GM19372 (cell line): ENCODE results near the gene PCDHGA2.
"Not testable (repeated sequence)": the region's sequence is repeated elsewhere in the genome, so short reads cannot be mapped to it uniquely, and the experiment has no call there.

Source experiments
- ATAC-seq: cut with Tn5 transposase; IDR thresholded peaks from one replicate; pipeline ENCODE4 v1.9.1; 2021; ENCODE audit warnings: mild to moderate bottlenecking, low read depth, moderate library complexity; ENCODE audit not compliant: unreplicated experiment

The PCDHGA2 gene

DNA sequence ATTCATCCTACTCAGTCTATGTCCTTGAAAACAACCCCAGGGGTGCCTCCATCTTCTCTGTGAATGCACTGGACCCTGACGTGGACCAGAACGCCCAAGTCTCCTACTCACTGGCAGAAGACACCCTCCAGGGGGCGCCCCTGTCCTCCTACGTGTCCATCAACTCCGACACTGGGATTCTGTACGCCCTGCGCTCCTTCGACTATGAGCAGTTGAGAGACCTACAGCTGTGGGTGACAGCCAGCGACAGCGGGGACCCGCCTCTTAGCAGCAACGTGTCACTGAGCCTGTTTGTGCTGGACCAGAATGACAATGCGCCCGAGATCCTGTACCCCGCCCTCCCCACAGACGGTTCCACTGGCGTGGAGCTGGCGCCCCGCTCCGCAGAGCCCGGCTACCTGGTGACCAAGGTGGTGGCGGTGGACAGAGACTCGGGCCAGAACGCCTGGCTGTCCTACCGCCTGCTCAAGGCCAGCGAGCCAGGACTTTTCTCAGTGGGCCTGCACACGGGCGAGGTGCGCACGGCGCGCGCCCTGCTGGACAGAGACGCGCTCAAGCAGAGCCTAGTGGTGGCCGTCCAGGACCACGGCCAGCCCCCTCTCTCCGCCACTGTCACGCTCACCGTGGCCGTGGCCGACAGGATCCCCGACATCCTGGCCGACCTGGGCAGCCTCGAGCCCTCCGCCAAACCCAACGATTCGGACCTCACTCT, 37.0 kb downstream of the PCDHGA2 start:
- ATAC-seq, result not testable (repeated sequence)

DNA sequence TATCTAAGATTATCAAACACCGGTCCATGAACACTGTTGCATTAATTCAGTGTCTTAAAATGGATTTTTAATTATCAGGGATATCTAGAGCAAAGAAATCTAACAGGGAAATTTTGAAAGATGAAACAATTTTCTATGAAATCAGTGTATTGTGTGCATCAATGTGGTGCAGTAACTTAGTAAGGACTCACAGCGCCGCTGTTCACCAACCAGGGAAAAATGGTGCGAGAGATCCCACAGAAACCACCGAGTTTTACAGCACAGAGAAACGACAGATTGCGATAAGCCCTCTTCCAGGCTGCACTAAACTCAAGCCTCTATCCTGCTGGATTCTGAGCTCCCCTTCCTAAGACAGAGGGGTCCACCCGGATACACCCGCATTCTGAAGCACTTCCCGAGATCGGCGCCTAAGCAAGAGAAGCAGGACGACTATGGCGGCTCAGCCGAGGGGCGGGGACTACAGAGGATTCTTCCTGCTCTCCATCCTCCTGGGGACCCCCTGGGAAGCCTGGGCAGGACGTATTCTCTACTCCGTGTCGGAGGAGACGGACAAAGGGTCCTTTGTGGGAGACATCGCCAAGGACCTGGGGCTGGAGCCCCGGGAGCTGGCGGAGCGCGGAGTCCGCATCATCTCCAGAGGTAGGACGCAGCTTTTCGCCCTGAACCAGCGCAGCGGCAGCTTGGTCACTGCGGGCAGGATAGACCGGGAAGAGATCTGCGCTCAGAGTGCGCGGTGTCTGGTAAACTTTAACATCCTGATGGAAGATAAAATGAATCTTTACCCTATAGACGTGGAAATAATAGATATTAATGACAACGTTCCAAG, 44.1 kb downstream of the PCDHGA2 start, which contains the start of gene PCDHGA7:
Gene PCDHGA7 (plus strand): TSS at position 274 of the 826 bp plus-strand sequence. CDS start 158 bp downstream, at position 432.
- ATAC-seq, result no peak

DNA sequence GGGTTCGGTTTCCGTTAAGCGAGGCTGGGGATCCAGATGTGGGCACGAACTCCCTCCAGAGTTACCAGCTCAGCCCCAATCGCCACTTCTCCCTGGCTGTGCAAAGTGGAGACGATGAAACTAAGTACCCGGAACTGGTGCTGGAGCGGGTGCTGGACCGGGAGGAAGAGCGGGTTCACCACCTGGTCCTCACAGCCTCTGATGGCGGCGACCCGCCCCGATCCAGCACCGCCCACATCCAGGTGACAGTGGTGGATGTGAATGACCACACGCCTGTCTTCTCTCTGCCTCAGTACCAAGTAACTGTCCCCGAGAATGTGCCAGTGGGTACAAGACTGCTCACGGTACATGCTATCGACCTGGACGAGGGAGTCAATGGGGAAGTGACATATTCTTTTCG, 44.8 kb downstream of the PCDHGA2 start:
- ATAC-seq, result no peak

DNA sequence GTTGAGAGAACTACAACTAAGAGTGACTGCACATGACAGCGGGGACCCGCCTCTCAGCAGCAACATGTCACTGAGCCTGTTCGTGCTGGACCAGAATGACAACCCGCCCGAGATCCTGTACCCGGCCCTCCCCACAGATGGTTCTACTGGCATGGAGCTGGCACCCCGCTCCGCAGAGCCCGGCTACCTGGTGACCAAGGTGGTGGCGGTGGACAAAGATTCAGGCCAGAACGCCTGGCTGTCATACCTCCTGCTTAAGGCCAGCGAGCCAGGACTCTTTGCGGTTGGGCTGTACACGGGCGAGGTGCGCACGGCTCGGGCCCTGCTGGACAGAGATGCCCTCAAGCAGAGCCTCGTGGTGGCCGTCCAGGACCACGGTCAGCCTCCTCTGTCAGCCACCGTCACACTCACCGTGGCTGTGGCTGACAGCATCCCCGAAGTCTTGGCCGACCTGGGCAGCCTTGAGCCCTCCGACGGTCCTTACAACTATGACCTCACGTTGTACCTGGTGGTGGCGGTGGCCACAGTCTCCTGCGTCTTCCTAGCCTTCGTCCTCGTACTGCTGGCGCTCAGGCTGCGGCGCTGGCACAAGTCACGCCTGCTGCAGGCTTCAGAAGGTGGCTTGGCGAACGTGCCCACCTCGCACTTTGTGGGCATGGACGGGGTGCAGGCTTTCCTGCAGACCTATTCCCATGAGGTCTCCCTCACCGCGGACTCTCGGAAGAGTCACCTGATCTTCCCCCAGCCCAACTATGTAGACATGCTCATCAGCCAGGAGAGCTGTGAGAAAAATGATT, 46.1 kb downstream of the PCDHGA2 start:
- no peak for ATAC-seq

DNA sequence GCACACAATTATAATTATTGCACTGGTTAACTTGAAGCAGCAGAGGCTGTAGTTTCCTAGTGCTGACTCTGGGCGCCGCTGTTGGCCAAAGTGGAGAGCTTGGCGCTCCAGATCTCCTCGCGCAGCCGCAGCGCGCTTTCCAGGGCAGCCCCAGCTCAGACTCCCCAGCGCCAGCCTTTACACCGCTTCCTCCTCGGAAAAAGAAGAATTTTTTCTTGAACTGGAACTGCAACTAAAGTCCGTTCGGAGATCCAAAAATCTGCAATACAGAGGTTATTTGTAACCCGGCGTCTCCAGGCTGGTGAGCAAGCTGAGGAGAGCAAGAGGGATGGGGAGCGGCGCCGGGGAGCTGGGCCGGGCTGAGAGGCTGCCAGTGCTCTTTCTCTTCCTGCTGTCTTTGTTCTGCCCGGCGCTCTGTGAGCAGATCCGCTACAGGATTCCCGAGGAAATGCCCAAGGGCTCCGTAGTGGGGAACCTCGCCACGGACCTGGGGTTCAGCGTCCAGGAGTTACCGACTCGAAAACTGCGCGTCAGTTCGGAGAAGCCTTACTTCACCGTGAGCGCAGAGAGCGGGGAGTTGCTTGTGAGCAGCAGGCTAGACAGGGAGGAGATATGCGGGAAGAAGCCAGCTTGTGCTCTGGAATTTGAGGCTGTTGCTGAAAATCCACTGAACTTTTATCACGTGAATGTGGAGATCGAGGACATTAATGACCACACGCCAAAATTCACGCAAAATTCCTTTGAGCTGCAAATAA, 49.2 kb downstream of the PCDHGA2 start, which contains the start of gene PCDHGB4:
Gene PCDHGB4 (plus strand): TSS at position 142 of the 755 bp plus-strand sequence. CDS start 187 bp downstream, at position 329.
- not testable (repeated sequence) for ATAC-seq

DNA sequence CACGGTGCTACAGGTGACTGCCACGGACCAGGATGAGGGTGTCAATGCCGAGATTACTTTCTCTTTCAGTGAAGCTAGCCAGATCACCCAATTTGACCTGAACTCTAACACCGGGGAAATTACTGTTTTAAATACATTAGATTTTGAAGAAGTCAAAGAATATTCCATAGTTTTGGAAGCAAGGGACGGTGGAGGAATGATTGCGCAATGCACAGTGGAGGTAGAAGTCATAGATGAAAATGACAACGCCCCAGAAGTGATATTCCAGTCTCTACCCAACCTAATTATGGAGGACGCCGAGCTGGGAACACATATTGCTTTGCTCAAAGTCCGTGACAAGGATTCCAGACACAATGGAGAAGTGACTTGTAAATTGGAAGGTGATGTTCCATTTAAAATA, 50.1 kb downstream of the PCDHGA2 start:
- ATAC-seq, result no peak

DNA sequence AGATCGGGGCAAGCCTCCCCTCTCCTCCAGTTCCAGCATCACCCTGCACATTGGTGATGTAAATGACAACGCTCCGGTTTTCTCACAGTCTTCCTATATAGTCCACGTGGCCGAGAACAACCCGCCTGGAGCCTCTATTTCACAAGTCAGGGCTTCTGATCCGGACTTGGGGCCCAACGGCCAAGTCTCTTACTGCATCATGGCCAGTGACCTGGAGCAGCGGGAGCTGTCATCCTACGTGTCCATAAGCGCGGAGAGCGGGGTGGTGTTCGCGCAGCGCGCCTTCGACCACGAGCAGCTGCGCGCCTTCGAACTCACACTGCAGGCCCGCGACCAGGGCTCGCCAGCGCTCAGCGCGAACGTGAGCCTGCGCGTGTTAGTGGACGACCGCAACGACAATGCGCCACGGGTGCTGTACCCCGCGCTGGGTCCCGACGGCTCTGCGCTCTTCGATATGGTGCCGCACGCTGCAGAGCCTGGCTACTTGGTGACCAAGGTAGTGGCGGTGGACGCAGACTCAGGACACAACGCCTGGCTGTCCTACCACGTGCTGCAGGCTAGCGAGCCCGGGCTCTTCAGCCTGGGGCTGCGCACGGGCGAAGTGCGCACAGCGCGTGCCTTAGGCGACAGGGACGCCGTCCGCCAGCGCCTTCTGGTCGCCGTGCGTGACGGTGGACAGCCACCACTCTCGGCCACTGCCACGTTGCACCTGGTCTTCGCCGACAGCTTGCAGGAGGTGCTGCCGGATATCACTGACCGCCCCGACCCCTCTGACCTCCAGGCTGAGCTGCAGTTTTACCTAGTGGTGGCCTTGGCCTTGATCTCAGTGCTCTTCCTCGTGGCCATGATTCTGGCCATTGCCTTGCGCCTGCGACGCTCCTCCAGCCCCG, 50.8 kb downstream of the PCDHGA2 start:
- no peak for ATAC-seq

DNA sequence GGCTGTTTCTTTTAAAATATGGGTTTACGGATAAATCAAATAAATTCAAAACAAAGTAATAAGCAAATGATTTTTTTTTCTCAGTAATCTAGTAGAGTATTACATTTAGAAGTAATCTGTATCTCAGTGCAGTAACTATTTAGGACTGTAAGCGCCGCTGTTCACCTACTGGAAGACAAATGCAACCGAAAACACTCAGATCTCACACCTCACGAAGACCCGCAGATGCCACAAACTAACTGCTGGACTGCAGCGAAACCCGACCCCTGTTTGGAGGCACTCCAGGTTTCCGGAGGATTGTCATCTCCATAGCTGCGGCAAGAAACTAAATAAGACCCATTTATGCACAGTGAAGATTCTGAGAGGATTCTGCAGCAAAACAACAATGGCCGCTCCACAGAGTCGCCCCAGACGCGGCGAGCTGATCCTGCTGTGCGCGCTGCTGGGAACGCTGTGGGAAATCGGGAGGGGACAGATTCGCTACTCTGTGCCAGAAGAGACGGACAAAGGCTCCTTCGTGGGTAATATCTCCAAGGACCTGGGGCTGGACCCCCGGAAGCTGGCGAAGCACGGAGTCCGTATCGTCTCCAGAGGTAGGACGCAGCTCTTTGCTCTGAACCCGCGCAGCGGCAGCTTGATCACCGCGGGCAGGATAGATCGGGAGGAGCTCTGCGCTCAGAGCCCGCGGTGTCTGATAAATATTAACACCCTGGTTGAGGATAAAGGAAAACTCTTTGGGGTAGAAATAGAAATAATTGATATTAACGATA, 54.1 kb downstream of the PCDHGA2 start, which contains the start of gene PCDHGA8:
Gene PCDHGA8 (plus strand): TSS at position 205 of the 770 bp plus-strand sequence. CDS start 181 bp downstream, at position 386.
- ATAC-seq, result no peak
